HFF-Myc (cell line): Measurements from ENCODE around the gene APOBEC3H.

Experiments
- DNase-seq: peaks from one replicate; pipeline ENCODE4 v3.0.0-alpha.2; 2011; ENCODE audit warnings: low read depth; ENCODE audit errors: extremely low read depth
- H3K4me3 ChIP-seq: replicated peaks from 2 replicates; pipeline ENCODE4 v1.5.1; 2011; ENCODE audit warnings: low read depth, mild to moderate bottlenecking, control low read depth, low read length
- TF ChIP-seq, protein P1 (sequence below): IDR thresholded peaks from 2 replicates; pipeline ENCODE4 v1.5.1; 2012; ENCODE audit warnings: mild to moderate bottlenecking, low read depth, low read length, control low read depth; ENCODE audit errors: missing control alignments

Gene APOBEC3H

GRCh38 chr22:39109361-39109760, 12.3 kb downstream of the APOBEC3H start:
- H3K4me3 ChIP-seq: no peak overlapping the region
- TF ChIP-seq, protein P1, sequence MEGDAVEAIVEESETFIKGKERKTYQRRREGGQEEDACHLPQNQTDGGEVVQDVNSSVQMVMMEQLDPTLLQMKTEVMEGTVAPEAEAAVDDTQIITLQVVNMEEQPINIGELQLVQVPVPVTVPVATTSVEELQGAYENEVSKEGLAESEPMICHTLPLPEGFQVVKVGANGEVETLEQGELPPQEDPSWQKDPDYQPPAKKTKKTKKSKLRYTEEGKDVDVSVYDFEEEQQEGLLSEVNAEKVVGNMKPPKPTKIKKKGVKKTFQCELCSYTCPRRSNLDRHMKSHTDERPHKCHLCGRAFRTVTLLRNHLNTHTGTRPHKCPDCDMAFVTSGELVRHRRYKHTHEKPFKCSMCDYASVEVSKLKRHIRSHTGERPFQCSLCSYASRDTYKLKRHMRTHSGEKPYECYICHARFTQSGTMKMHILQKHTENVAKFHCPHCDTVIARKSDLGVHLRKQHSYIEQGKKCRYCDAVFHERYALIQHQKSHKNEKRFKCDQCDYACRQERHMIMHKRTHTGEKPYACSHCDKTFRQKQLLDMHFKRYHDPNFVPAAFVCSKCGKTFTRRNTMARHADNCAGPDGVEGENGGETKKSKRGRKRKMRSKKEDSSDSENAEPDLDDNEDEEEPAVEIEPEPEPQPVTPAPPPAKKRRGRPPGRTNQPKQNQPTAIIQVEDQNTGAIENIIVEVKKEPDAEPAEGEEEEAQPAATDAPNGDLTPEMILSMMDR: no peak
- no peak for DNase-seq

DNA sequence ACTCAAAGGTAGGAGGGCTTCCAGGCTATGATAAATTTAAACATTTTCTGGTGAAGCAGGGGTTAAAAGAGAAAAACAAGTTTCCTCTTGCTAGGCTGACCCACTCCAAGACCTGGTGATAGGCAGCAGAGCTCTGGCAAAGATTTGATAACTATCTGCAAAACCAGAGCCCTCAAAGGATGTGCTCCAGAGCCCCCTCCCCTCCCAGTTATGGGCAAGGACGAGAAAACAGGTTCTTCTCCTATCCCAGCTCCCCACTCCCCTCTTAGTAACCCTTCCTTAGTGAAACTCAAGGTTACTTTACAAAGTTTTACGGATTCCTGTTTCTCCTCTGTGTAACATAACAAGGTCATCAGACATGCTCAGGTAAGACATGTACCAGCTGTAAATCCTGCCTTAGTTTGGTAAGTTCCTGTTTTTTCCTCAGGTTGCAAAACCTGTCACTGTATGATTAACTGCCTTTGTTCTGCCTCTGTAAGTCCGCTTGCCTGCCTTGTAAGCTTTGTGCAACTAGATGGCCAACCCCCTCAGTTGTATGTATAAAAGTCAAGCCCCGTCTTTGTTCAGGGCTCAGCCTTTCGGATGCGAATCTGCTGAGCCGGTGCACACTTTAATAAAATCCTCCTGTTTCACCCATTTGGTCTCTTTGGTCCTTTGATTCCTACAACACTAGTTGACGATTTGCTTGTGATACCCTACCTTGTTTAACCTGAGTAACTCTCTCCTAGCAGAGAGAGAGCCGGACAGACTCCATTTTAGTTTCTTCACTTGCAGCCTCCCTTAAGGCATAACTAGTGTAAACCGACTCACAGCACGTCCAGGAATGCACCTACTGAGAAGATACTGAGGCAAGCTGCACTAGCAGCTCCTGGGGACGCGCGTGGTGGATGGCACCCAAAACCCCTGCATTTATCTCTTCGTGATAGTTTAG, 13.9 kb downstream of the APOBEC3H start:
- no peak overlapping the region for H3K4me3 ChIP-seq
- TF ChIP-seq, protein P1: no peak
- DNase-seq: no peak

DNA sequence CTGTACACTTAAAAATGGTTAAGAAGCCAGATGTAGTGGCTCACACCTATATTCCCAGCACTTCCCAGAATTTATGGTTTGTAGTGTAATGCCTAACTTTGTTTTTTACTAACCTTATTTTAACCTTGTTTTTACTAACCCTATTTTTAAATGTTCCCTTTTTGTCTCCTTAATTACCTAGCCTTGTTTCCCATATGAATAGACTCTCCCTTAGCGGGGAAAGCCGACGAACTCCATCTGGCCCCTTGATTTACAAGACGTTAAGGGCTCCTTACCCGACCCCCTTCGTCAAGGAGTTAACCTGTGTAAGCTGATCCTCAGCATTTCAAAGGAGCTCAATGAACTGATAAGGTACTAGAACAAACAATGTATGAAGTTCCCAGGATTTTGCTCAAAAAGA, 17.1 kb downstream of the APOBEC3H start:
- DNase-seq: no peak
- TF ChIP-seq, protein P1: no peak
- H3K4me3 ChIP-seq: no peak overlapping the region

GRCh38 chr22:39115570-39115969, 18.5 kb downstream of the APOBEC3H start:
- no peak for DNase-seq
- TF ChIP-seq, protein P1: no peak
- no peak overlapping the region for H3K4me3 ChIP-seq

- TF ChIP-seq, protein P1: no peak
These were observed 19.1 kb downstream of the APOBEC3H start for GRCh38 chr22:39115977-39116621.

DNA sequence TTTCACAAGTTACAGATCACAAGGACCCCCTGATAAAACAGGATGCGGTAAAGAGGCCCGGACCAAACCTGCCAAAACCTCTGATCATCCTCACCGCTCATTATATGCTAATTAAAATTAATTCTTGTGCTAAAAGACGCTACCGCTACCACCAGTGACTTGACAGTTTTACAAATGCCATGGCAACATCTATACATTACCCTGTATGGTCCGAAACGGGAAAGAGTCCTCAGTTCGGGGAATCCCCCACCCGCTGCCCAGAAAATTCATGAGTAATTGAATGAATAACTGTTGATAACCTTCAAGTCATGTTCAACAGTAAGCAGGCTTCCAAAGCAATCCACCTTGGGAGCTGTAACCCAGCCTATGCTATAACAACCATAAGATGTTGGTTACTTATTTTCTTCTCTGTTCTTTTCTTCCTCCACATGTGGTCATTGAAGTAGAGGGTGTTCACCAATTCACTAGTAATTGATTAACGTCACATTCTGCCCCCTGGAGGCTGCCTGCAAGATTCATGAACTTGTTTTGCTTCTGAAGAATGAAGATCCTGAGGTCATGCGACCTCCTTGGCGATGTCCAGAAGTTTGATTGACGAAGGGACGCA, 20.6 kb downstream of the APOBEC3H start:
- no peak for DNase-seq
- H3K4me3 ChIP-seq: no peak overlapping the region
- TF ChIP-seq, protein P1: peak; percentile 48

More at GRCh38 chr22:39115977-39116621, 19.1 kb downstream of the APOBEC3H start:
- DNase-seq: no peak
- no peak overlapping the region for H3K4me3 ChIP-seq
